Measurements from ENCODE around the gene ZNF436. TPM values are rescaled to one million over a fixed set of nuclear protein-coding genes. Genes with fewer than 3 reads are reported as not detected.

ZNF436 gene
- total and polyA plus RNA-seq, 2 of the 8 experiments (the other 6 are each of a cell fraction or from before 2014, with no cell fraction given) = 0.65 to 1.8 TPM

- TF ChIP-seq ATF2 (IDR thresholded peaks at IDR 0.05; ENCODE audit: low read length) (no peak), KDM1A (IDR thresholded peaks at IDR 0.05; ENCODE audit: borderline replicate concordance, low read length) (no peak), ATF3 (IDR thresholded peaks at IDR 0.05; ENCODE audit: insufficient read depth, low read depth, low read length) (no peak), KDM4A (IDR thresholded peaks at IDR 0.05; ENCODE audit: low read depth, low read length, severe bottlenecking) (no peak)
These were observed 24.1 kb upstream of the ZNF436 start (continued) for GRCh38 chr1:23393706-23394105.
